K562 (cell line): ENCODE measurements around the gene PRC1. TPM values are rescaled to one million over a fixed set of nuclear protein-coding genes. Genes with fewer than 3 reads are reported as not detected.

Experiments used
- KAT2B ChIP-seq: IDR thresholded peaks from one replicate; pipeline ENCODE4 v1.6.1; 2012; ENCODE audit warnings: low read depth, mild to moderate bottlenecking, control low read depth, inconsistent platforms, low read length, moderate library complexity
- MGA ChIP-seq: fragments of 450-650 bp; IDR thresholded peaks from 2 replicates; pipeline ENCODE4 v1.6.1; 2016; ENCODE audit warnings: mild to moderate bottlenecking, moderate library complexity
- NFYB ChIP-seq: IDR thresholded peaks from 2 replicates; pipeline ENCODE4 v1.6.1; 2011; ENCODE audit warnings: mild to moderate bottlenecking, moderate library complexity; ENCODE audit not compliant: insufficient read length; ENCODE audit errors: extremely low read depth
- RBM22 ChIP-seq: fragments of 200-400 bp; formaldehyde crosslinking; IDR thresholded peaks from 2 replicates; pipeline ENCODE4 v1.6.1; 2018; ENCODE audit warnings: low read length, low read depth; ENCODE audit not compliant: poor library complexity, severe bottlenecking
- TCF3 ChIP-seq: sonication (generic); formaldehyde crosslinking; IDR thresholded peaks from 2 replicates; pipeline ENCODE4 v1.4.0; 2020; ENCODE audit warnings: mild to moderate bottlenecking, missing genetic modification reagents
- polyA plus RNA-seq, 8 experiments: library from polyadenylated mRNA; depleted of rRNA in 4 of 8; stranded (reverse) in 5 of 8; unstranded in 3 of 8; fragments of >200 nt; fragmentation: Nextera tagmentation in 2 of 8; fragmentation: Illumina TruSeq in 1 of 8; extraction: Ambion mirVana in 2 of 8; extraction: Trizol in 1 of 8; gene quantifications; 2 replicates each; pipeline versions ENCODE4 v1.2.1 to v1.2.3, GENCODE V29; 2011 to 2014; ENCODE audit warnings: inconsistent platforms in 1 of 8, missing spikeins in 1 of 8
- total RNA-seq, 7 experiments: library from RNA; depleted of rRNA in 6 of 7; stranded (reverse); fragments of >200 nt in 6 of 7; fragmentation: Illumina TruSeq in 2 of 7; extraction: Trizol in 2 of 7; gene quantifications; 2 replicates each; pipeline versions ENCODE4 v1.2.1 to v1.2.3, GENCODE V29; 2011 to 2021; ENCODE audit warnings: low replicate concordance in 1 of 7

PRC1 gene
- total and polyA plus RNA-seq, 9 of the 15 experiments (the other 6 are each of a cell fraction or from before 2014, with no cell fraction given): 156 to 391 (median 240) TPM

GRCh38 chr15:90954712-90955623, 39.4 kb downstream of the PRC1 start, which contains the start of gene RCCD1 (continued):
- peak; percentile 96 for TF ChIP-seq MGA
- TF ChIP-seq KAT2B: no peak
- peak; percentile 43; the same call in 1 of the 2 replicates for TF ChIP-seq TCF3
- peak; percentile 91 for TF ChIP-seq NFYB
- TF ChIP-seq RBM22: peak; percentile 72
